GM19193 (cell line): ENCODE data around the gene SLC9A1.

Experiments used
- POLR2A ChIP-seq: IDR thresholded peaks from 4 replicates; pipeline ENCODE4 v1.6.1; 2011; ENCODE audit not compliant: insufficient read depth, insufficient read length; ENCODE audit errors: extremely low read depth

Gene SLC9A1

DNA sequence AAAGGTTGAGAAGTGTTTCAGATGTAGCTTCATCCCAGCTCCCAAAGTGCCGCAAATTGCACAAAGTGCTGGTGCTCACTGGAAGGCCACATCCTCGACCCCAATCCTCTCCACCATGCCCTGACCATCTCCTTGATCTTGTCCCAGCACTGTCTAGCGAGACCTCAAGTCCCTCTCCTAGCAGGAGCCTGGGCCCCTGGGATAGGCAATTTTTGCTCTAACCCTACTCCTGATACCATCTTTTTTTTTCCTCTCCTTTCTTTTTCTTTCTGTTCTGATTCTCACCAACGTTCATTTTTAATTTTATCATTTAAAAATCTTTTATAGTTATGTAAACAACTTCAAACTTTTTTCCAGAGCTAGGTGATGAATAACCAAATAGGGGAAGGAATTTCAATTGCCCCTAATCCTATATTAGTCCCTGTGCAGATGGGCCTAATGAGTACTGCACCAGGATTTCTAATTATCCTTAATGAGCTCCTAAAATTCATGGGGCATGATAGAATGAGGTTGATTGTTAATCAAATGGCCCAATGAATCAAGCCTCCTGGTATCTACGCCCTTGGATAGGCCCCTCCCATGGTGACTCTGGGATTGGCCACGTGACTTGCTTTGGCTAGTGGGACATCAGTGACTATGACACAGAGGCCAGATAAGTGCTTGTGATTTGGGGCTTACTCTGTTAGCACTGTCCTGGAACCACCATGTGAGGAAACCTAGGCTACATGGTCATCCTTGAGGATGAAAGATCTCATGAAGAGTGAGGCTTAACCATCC lies 100.8 kb downstream of the SLC9A1 start:
- TF ChIP-seq POLR2A, result no peak

DNA sequence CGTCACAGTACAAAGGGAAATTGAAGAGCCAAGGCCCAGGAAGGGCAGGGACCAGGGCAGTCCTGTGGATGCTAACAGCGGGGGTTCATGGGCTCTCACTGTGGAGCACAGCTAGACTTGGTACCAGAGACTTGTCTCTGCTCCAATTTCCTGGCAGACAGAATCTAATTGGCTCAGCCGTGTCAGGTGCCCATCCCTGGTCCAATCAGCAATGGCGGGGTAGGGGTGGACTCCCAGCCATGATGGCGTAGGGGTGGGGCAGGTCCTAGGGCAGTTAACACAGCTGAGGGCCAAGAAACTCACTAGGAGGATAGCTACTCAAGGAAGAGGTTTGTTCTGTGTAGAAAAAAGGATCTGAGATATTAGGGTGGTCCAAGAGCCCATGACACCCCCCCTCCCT lies 102.4 kb downstream of the SLC9A1 start:
- no peak for TF ChIP-seq POLR2A

DNA sequence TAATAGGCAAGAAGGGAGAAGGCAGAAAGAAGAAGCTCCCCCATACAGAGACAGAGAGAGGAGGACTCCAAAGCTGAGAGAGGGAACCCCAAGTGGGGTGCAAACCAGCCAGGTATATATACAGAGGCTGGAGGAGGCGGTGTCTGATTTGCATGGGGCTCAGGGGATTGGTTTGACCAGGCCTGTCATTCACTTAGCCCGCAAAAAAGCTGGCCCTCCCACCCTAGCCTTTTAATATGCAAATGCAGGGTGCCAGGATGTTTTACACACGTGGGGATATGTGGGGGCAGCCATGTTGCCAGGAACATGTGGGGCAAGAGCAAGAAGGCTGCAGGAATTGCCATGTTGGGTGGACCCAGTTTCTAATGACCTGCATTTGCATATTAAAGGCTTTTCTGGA lies 105.3 kb downstream of the SLC9A1 start:
- TF ChIP-seq POLR2A, result no peak

DNA sequence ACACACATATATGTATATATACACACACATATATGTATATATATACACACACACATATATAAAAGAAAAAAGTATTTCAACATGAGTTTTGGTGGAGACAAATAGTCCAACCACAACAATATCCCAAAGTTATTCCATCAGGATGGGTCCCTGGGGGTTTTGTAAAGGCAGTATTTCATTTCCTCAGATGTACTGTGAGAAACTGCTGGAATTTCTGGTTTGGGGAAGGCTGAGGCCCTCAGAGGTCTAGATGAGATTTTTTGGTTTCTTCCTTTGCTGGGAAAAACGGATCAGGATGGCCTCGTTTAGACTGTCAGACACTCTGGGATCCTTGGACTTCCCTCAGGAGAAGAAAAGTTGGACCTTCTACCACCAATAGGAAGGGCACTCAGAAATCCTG lies 105.8 kb downstream of the SLC9A1 start:
- no peak for TF ChIP-seq POLR2A
